Right lobe of liver (tissue), 4 donors: Measurements from ENCODE around the gene ABHD2.

Source experiments
- CTCF ChIP-seq, 4 donors: fragments of 200-600 bp in 3 of 4; fragments of 450-650 bp in 1 of 4; IDR thresholded peaks; one replicate each; pipeline versions ENCODE4 v1.5.1 to v1.8.0; 2016 to 2022; ENCODE audit warnings: antibody characterized with exemption in 4 of 4, mild to moderate bottlenecking in 2 of 4
- POLR2A ChIP-seq: fragments of 450-650 bp; IDR thresholded peaks from one replicate; pipeline ENCODE4 v1.6.1; 2017; ENCODE audit warnings: antibody characterized with exemption, mild to moderate bottlenecking
- donor health status: DM: no; HTN: no; CAD: no.
- donor health status: DM: no; HTN: no; CAD: no.
- donor health status: DM: no; HTN: yes; CAD: no.

- no peak for TF ChIP-seq CTCF (IDR thresholded peaks at IDR 0.05)
- no peak for TF ChIP-seq POLR2A
Observed at GRCh38 chr15:89167267-89168176, 79.3 kb downstream of the ABHD2 start.
